HFFc6 (cell line): ENCODE measurements around the gene NMRK2. TPM values are rescaled to one million over a fixed set of nuclear protein-coding genes. Genes with fewer than 3 reads are reported as not detected.
A peak's percentile ranks its signal among the peaks of the same experiment; 100 is the strongest.
"Not testable (repeated sequence)": the region's sequence is repeated elsewhere in the genome, so short reads cannot be mapped to it uniquely, and the experiment has no call there.

ENCODE experiments used
- DNase-seq: peaks from one replicate; pipeline ENCODE4 v3.0.0-alpha.2; 2018
- H3K27ac Mint-ChIP-seq: 2 replicates; pipeline ENCODE4 v1.8.0; 2020; ENCODE audit warnings: mild to moderate bottlenecking, mixed read lengths
- H3K27me3 Mint-ChIP-seq: 2 replicates; pipeline ENCODE4 v1.8.0; 2021; ENCODE audit warnings: mild to moderate bottlenecking, moderate library complexity, mixed read lengths; ENCODE audit not compliant: insufficient read depth
- H3K36me3 Mint-ChIP-seq: 2 replicates; pipeline ENCODE4 v1.8.0; 2021; ENCODE audit warnings: low read depth, mixed read lengths
- H3K4me1 Mint-ChIP-seq: 2 replicates; pipeline ENCODE4 v1.8.0; 2020; ENCODE audit warnings: low read depth, mixed read lengths
- H3K4me3 Mint-ChIP-seq: 2 replicates; pipeline ENCODE4 v1.8.0; 2020; ENCODE audit warnings: mild to moderate bottlenecking, moderate library complexity, mixed read lengths
- H3K9me3 Mint-ChIP-seq: 2 replicates; pipeline ENCODE4 v1.8.0; 2020; ENCODE audit warnings: mild to moderate bottlenecking, mixed read lengths
- total RNA-seq, 6 experiments: library from RNA; stranded (reverse); fragmentation: NEBNext Ultra II Directional; extraction: Animal tissue kit (Norgen Biotek cat#: 25700); gene quantifications; 2 replicates in 1 of 6; 3 replicates in 5 of 6; pipeline ENCODE4 v1.2.3, GENCODE V29; 2021
- TF ChIP-seq, protein P1 (sequence below): fragments of 200-600 bp; sonication (generic); IDR thresholded peaks from 2 replicates; pipeline ENCODE4 v1.5.0; 2021; ENCODE audit warnings: antibody characterized with exemption, mild to moderate bottlenecking

Gene NMRK2
- total RNA-seq, 6 experiments from 2014 or later = not detected

DNA sequence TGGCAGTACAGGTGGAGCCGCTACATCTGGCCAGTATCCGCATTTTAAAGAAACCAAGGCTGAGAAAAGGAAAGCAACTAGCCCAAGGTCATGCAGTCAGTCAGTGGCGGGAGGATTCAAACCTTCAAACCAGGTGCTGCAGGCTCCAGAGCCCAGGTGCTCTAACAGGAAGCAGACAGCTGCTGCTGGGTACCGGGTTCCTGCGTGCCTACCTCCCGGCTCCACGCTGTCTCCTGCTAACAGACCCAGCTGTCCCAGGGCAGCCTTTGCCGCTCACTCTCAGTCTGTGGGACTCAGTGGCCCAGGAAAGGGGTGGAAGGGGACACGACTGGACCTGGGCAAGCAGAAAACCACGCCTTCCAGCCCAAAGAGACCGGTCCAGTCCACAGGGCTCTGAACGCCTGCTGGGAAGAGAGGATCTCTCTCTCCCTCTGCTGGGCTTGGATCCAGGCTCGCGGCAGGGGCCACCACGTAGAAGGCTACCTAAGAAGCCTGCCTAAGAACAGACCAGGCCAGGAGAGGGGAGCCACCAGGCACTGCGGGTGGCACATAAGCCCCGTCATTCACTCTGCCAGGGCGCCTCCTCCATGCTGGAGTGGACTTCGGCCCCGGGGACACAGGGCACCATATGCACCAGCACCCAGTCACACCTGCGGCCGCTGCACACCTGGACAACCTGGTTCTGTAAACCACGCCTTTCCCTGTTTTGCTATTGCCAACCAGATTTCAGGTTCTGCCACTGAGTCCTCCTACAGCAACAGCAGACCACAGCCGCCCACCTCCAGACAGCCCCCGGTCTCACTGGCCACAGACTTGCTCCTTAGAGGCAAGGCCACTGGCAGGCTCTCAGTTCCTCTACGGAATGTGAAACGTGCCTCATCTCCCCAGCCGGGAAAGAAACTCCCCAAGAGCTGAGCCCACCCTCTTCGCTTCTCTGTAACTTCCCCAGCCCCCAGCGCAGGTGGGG lies 33.5 kb downstream of the NMRK2 start:
- no peak for DNase-seq
- peak overlapping the region; percentile 32; the same call in 1 of the 2 replicates for H3K4me3 Mint-ChIP-seq
- H3K36me3 Mint-ChIP-seq = peaks cover 34% of the 10 kb centered on the region
- H3K27ac Mint-ChIP-seq = peak overlapping the region; percentile 70
- TF ChIP-seq, protein P1, sequence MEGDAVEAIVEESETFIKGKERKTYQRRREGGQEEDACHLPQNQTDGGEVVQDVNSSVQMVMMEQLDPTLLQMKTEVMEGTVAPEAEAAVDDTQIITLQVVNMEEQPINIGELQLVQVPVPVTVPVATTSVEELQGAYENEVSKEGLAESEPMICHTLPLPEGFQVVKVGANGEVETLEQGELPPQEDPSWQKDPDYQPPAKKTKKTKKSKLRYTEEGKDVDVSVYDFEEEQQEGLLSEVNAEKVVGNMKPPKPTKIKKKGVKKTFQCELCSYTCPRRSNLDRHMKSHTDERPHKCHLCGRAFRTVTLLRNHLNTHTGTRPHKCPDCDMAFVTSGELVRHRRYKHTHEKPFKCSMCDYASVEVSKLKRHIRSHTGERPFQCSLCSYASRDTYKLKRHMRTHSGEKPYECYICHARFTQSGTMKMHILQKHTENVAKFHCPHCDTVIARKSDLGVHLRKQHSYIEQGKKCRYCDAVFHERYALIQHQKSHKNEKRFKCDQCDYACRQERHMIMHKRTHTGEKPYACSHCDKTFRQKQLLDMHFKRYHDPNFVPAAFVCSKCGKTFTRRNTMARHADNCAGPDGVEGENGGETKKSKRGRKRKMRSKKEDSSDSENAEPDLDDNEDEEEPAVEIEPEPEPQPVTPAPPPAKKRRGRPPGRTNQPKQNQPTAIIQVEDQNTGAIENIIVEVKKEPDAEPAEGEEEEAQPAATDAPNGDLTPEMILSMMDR = no peak
- H3K4me1 Mint-ChIP-seq = peaks cover 30% of the 10 kb centered on the region
- H3K9me3 Mint-ChIP-seq = peaks cover 12% of the 10 kb centered on the region; the same call in 1 of the 2 replicates
- H3K27me3 Mint-ChIP-seq = peaks cover 25% of the 10 kb centered on the region

DNA sequence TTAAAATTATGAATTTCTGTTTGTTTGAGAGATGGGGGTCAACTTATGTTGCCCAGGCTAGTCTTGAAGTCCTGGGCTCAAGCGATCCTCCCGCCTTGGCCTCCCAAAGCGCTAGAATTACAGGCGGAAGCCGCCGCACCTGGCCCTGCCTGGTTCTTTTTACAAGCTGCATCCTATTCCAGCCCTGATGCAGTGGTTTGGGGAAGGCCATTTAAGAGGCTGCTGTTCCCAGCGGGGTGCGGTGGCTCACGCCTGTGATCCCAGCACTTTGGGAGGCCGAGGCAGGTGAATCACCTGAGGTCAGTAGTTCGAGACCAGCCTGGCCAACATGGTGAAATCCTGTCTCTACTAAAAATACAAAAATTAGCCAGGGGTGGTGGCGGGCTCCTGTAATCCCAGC lies 35.1 kb downstream of the NMRK2 start:
- Mint-ChIP-seq H3K36me3 (peaks cover 34% of the 10 kb centered on the region), H3K4me1 (peaks cover 30% of the 10 kb centered on the region), H3K27me3 (peaks cover 37% of the 10 kb centered on the region), H3K4me3 (peak overlapping the region; percentile 96), H3K27ac (peak overlapping the region; percentile 97), H3K9me3 (peaks cover 13% of the 10 kb centered on the region; the same call in 1 of the 2 replicates)
- not testable (repeated sequence) for DNase-seq

DNA sequence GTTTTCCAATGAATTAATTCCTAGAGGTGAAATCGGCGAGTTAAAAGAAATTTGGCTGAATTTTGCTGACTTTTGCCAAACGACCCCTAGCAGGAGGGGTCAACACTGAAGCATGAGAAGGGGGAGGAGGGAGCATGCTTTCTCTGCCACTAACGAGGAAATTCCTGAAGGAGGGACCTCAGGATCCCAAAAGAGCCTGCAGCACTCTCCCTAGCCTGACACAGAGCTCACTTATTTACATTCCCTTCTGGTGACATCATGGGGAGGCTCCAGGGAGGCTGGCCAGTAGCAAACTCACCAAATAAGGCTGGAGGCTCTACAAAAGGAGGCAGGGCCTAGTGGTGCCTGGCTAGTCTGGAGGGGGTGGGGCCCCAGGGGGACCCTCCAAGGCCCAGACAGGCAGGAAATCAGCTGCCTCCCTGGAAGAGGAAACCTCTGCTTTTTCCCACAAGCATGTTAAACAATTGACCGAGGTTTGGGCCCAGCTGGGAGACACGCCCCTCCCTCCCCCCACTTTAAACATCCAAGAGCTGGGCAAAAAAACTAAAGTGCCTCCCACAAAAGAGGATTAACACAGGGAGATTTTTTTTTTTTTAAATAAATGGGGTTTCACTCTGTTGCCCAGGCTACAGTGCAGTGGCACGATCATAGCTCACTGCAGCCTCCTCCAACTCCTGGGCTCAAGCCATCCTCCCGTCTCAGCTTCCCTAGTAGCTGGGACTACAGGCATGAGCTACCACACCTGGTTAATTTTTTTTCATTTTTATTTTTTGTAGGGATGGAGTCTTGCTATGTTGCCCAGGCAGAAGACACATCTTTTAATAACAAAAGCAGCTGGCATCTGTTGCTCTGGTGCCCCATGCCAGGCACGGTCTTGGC lies 35.9 kb downstream of the NMRK2 start:
- Mint-ChIP-seq H3K27me3 (peaks cover 37% of the 10 kb centered on the region), H3K4me3 (peak overlapping the region; percentile 96), H3K4me1 (peaks cover 30% of the 10 kb centered on the region), H3K36me3 (peaks cover 34% of the 10 kb centered on the region), H3K27ac (peak overlapping the region; percentile 97), H3K9me3 (peaks cover 13% of the 10 kb centered on the region; the same call in 1 of the 2 replicates)
- TF ChIP-seq, protein P1 = no peak
- peak; percentile 99 for DNase-seq

DNA sequence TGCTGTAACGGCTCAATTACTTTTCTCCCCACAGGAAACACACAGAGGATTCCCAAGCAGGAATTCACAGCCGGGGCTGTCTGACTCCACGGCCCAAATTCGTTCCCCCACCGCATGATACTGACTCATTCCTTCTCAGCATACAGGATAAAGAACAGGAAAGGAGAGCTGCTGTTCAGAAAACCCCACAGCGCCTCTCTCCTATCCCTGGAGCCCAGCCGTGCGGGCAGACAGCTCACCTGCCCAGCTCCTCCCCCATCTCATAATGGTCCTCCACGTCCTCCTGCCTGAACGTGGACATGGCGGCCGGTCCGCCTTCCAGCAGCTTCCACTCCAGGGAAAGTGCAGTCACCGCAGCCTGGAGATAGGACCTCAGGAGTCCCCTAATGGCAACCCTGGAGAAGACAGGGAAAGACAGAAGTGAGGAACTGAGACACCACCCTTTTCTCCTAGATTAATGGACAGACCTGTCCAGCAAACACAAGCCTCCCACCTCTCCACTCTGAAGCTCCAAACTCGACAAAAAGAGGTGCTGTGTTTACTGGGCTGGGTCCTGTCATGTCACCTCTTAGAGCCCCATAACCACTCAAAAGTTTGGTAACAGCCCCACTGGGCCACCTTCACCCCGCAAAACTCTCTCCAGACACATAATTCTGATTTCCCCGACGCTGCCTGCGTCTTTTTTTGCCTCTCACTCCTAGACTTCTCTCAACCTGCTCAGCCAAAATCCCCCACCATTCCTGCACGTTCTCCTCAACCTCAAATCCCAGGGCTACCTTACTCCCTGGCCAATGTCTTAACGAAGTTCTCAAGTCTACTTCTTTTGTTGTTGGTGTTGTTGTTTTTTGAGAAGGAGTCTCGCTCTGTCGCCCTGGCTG lies 36.8 kb downstream of the NMRK2 start:
- H3K4me1 Mint-ChIP-seq = peaks cover 30% of the 10 kb centered on the region
- H3K36me3 Mint-ChIP-seq = peaks cover 34% of the 10 kb centered on the region
- DNase-seq = peak; percentile 83
- H3K4me3 Mint-ChIP-seq = peak overlapping the region; percentile 96
- peaks cover 13% of the 10 kb centered on the region; the same call in 1 of the 2 replicates for H3K9me3 Mint-ChIP-seq
- TF ChIP-seq, protein P1 = peak; percentile 66
- peaks cover 37% of the 10 kb centered on the region for H3K27me3 Mint-ChIP-seq
- H3K27ac Mint-ChIP-seq = peak overlapping the region; percentile 97

DNA sequence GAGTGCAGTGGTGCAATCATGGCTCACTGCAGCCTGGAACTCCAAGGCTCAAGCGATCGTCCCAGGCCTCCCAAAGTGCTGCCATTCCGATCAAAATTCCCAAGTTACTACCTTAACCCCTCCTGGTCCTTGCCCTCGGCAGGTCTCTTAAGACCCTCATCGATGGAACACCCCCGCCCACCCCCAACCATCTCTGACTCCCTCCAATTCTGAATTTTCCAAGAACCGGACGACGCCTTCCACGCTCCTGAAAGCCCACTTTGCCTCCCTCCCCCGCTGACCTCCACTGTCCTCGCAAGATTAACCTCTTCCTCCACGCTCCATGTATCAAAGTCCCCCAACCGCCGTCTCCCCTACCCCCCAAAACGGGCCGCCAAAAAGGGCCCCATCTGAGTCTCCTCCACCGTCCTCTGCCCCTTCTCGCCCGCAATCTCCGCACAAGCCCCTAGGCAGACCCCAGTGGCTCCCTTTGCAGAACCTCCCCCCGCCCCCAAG lies 37.5 kb downstream of the NMRK2 start:
- DNase-seq = no peak

More for the DNA sequence above, 37.5 kb downstream of the NMRK2 start:
- peak overlapping the region; percentile 97 for H3K27ac Mint-ChIP-seq
- H3K36me3 Mint-ChIP-seq = peaks cover 34% of the 10 kb centered on the region
- peak overlapping the region; percentile 96 for H3K4me3 Mint-ChIP-seq
- peaks cover 30% of the 10 kb centered on the region for H3K4me1 Mint-ChIP-seq
- peaks cover 40% of the 10 kb centered on the region for H3K27me3 Mint-ChIP-seq
- peaks cover 13% of the 10 kb centered on the region; the same call in 1 of the 2 replicates for H3K9me3 Mint-ChIP-seq
- TF ChIP-seq, protein P1 = no peak
